ENCODE measurements around the gene RUVBL2.

The RUVBL2 gene

GRCh38 chr19:48993175-48994034, at the start of gene RUVBL2, which contains the start of gene GYS1:
RUVBL2 (plus strand) TSS chr19:48993887; CDS start chr19:48993912, 25 bp downstream.
GYS1 (minus strand) TSS chr19:48993309; CDS start chr19:48993112, 197 bp downstream.
- TF ChIP-seq, protein P1, sequence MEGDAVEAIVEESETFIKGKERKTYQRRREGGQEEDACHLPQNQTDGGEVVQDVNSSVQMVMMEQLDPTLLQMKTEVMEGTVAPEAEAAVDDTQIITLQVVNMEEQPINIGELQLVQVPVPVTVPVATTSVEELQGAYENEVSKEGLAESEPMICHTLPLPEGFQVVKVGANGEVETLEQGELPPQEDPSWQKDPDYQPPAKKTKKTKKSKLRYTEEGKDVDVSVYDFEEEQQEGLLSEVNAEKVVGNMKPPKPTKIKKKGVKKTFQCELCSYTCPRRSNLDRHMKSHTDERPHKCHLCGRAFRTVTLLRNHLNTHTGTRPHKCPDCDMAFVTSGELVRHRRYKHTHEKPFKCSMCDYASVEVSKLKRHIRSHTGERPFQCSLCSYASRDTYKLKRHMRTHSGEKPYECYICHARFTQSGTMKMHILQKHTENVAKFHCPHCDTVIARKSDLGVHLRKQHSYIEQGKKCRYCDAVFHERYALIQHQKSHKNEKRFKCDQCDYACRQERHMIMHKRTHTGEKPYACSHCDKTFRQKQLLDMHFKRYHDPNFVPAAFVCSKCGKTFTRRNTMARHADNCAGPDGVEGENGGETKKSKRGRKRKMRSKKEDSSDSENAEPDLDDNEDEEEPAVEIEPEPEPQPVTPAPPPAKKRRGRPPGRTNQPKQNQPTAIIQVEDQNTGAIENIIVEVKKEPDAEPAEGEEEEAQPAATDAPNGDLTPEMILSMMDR (IDR thresholded peaks at IDR 0.05; ENCODE audit: low read depth, low read length) = peak; percentile 93
- DNase-seq (ENCODE audit: extremely low read depth, low read depth) = peak; percentile 99

DNA sequence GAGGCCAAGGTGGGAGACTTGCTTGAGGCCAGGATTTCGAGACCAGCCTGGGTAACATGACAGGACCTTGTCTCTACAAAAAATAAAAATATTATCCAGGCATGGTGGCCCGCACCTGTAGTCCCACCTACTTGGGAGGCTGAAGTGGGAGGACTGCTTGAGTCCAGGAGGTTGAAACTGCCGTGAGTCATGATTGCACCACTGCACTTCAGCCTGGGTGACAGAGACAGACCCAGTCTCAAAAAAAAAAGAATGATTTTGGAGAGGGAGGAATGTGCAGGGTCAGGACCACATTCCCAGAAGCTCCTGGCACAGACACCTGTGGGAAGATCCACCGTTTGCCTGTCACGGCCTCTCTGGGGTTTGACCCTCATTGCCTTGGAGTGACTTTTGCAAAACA, 48.3 kb upstream of the RUVBL2 start:
- DNase-seq (ENCODE audit: extremely low read depth, low read depth) = no peak
- TF ChIP-seq, protein P1 (IDR thresholded peaks at IDR 0.05; ENCODE audit: low read depth, low read length) = no peak

GRCh38 chr19:48945817-48946216, 47.9 kb upstream of the RUVBL2 start:
- DNase-seq (ENCODE audit: extremely low read depth, low read depth) = no peak
- TF ChIP-seq, protein P1 (IDR thresholded peaks at IDR 0.05; ENCODE audit: low read depth, low read length) = no peak

DNA sequence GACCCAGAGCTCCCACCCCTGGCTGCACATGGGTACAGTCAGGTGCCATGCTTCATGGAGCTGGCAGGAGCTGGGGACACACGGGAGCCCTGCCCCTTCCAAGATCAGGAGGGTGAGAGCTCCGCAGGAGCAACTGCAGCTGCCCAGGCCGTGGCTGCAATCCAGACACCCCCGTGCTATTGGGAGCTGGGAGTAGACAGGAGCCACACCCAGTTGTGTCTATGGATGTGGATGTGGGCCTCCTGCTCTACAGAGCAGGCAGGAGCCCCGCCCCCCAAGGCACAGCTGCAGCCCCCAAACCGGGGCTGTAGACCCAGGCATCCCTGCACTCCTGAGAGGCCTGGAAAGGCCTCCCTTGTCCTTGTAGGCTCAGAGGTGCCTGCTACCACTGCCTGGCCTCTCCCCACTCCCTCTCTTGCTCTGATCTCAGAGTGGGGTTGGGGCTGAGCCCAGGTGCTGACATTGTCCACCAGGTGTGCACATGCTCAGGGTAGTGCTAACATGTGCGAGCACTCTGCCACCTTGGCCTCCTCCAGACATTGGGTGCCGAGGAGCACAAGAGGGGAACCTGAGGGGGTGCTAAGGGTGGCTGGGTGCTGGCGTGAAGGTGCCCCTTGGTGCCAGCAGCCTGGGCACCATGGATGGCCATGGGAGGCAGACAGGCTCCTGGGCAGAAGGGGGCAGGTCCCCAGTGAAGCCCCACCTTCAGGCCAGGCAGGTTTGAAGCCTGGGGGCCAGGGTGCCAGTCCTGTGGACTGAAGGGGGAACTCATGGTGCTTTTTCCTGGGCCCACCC, 47.0 kb upstream of the RUVBL2 start:
- DNase-seq (ENCODE audit: extremely low read depth, low read depth) = no peak
- TF ChIP-seq, protein P1 (IDR thresholded peaks at IDR 0.05; ENCODE audit: low read depth, low read length) = no peak

- DNase-seq (ENCODE audit: extremely low read depth, low read depth) = no peak
- TF ChIP-seq, protein P1 (IDR thresholded peaks at IDR 0.05; ENCODE audit: low read depth, low read length) = no peak
Measured at GRCh38 chr19:48947258-48947542, 46.5 kb upstream of the RUVBL2 start.

DNA sequence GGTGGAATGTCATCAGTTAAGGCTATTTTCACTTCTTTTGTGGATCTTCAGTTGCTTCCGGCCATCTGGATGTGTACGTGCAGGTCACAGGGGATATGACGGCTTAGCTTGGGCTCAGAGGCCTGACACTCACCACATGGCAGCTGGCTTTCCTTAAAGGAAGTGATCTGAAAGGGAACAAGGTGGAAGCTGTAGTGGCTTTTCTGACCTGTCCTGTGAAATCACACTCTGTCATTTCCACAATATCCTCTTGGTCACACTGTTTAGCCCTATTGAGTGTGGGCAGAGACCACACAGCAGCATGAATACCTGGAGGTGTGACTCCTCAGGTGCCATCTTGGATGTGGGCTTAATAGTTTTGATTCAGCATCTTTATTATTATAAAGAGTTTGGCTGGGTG, 43.5 kb upstream of the RUVBL2 start:
- DNase-seq (ENCODE audit: extremely low read depth, low read depth) = no peak
- TF ChIP-seq, protein P1 (IDR thresholded peaks at IDR 0.05; ENCODE audit: low read depth, low read length) = no peak
